GM21447 (cell line): ENCODE results near the gene CCNK.
A peak's percentile ranks its signal among the peaks of the same experiment; 100 is the strongest.

Source experiments
- ATAC-seq: cut with Tn5 transposase; IDR thresholded peaks from one replicate; pipeline ENCODE4 v1.9.1; 2021; ENCODE audit not compliant: unreplicated experiment

CCNK gene

DNA sequence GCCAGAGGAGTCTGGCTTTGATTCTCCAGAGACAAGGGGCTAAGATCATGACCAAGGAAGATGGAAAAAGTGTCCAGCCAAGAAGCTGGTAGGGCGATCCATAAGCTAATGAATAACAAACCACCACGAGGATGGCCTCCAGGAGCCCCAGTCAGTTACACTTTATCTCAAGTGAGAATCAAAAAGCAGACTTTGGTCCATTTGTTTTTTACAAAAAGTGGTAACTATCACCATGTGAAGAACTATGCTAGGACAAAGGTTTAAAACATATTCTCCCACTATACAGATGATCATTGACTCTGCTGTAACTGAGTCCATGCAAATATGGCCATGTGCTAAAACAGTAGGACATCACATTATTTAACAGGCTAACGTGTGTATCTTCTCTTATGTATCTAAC lies 14.5 kb upstream of the CCNK start:
- ATAC-seq, result no peak

GRCh38 chr14:99467336-99468078 lies 13.7 kb upstream of the CCNK start:
- no peak for ATAC-seq

DNA sequence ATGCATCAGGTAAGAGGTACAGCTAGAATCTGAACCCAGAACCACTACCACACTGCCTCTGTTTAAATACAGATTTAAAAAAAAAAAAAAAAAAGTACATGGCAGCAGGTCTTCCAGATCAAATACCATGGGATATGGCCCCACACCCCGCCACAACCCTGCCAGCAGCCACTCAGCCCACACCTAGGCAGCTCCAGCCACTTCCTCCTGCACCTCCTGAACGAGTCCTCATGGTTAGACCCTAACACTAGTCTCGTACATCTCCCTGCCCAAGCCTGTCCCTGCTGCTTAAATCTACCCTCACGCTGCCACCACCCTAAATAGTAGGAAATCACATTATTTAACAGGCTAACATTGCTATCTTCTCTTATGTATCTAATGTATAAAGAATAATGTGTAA lies 13.1 kb upstream of the CCNK start:
- ATAC-seq, result no peak

- no peak for ATAC-seq
Measured at GRCh38 chr14:99468836-99469592, 12.2 kb upstream of the CCNK start.

DNA sequence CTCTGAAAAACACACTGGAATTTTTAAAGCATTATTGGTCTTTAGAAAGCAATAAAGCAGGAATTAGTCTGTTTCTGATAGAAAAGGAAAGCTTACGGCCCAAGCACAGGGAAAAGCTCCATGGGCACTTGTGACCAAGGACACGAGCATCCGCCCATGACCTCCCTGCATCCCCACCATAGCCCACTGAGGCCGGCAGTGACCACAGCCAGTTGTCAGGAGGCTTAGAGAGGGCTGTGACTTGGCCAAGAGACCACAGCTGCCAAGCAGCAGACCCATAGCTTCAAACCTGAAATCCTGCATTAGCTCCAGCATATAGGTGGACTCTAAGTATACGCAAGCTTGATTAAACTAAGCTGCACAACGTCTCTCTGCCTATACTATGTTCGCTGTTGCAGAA lies 9.5 kb upstream of the CCNK start:
- no peak for ATAC-seq

- no peak for ATAC-seq
Measured at GRCh38 chr14:99472937-99473336, 8.3 kb upstream of the CCNK start.

- ATAC-seq, result no peak
Measured at GRCh38 chr14:99473458-99473857, 7.8 kb upstream of the CCNK start.

GRCh38 chr14:99475179-99475578 lies 6.0 kb upstream of the CCNK start:
- no peak for ATAC-seq

GRCh38 chr14:99475660-99476059 lies 5.5 kb upstream of the CCNK start:
- no peak for ATAC-seq

DNA sequence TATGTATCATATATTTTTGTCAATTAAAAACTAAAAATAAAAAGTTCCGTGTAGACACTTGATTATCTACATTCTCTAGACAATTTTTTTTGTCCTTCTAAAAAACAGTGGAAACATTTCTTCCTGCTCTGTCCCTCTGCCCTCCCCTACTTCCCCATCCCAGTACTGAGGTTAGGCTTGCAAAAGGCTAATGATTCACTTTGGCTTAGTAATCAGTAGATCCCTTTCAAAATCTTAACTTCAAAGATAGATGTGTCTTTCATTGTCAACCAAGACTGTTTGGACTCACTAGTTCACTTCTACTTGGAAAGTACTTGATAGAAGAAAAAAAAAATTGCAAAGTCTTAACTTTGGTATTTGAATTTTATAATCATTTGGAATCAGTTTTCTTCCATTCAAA lies 4.3 kb upstream of the CCNK start:
- ATAC-seq, result no peak

DNA sequence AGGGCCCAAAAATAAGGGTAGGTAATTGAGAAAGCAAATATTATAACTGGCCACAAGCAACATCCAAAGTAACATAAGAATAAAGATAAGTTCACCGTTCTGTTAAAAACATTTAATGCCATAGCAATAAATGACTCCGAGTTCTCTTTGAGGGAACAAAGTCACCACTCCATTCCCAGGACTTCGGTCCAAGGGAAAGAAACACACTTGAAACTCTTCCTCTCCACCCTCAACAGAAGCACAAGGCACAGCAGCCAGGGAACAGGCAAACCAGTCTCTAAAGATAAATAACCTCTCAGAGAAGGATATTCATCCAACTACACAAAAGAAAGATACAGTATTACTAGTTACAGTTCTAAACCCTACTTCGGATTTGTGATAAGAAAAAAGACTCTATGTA lies 3.1 kb upstream of the CCNK start:
- no peak for ATAC-seq

GRCh38 chr14:99479160-99479905 lies 1.9 kb upstream of the CCNK start:
- no peak for ATAC-seq

DNA sequence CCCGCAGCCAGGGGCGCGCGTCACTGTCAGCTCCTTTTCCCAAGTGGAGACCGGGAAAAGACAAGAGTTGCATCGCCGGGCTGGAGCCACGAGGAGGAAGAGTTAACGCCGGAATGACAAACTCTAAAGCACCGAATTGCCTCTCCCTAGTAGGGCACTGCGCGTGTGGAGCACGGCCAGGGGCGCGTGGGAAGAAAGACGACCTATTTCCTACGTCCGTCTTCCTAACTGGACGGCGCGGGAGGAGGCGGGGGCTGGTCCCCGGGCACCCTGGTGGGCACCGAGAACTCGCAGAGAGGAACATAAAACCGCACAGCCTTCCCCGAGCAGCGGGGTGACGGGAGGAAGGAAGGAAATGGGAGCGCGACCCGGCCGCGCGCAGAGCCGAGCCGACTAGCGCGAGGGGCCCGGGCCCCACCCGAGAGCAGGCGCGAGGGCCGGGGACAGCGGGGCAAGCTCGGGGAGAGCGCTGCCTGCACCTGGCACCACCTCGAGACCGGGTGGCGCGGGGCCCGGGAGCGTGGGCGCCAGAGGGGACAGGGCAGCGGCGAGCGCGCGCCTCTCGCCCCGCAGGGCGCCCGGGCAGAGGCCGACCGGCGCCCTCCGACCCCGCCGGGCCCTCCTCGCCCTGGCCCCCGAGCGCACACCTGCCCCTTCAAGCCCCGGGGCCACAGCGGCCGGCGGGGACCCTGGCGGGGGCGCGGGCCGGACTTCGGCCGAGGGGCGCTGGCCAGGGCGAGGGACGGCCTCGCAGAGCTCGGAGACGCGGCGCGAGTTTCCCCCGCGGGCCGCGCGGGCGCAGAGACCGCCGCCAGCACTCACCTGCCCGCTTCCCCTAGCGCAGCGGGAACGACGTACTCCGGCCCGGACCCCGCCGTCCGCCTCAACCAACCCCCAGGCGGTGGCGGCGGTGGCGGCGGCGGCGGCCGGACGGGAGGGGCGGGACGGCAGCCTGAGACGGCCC lies 1.0 kb upstream of the CCNK start, which contains the start of gene SETD3:
SETD3 (minus strand) TSS at position 954 of the 964 bp plus-strand sequence. CDS start 15,054 bp downstream, outside the sequence.
- peak; percentile 8 for ATAC-seq

GRCh38 chr14:99481745-99482099 lies 513 bp downstream of the CCNK start:
- no peak for ATAC-seq

GRCh38 chr14:99484106-99484505 lies 2.9 kb downstream of the CCNK start:
- ATAC-seq, result no peak

GRCh38 chr14:99497341-99497740 lies 16.1 kb downstream of the CCNK start:
- ATAC-seq, result no peak

- no peak for ATAC-seq
Measured at GRCh38 chr14:99497894-99498293, 16.7 kb downstream of the CCNK start.

- no peak for ATAC-seq
Measured at GRCh38 chr14:99502989-99503421, 21.8 kb downstream of the CCNK start.

DNA sequence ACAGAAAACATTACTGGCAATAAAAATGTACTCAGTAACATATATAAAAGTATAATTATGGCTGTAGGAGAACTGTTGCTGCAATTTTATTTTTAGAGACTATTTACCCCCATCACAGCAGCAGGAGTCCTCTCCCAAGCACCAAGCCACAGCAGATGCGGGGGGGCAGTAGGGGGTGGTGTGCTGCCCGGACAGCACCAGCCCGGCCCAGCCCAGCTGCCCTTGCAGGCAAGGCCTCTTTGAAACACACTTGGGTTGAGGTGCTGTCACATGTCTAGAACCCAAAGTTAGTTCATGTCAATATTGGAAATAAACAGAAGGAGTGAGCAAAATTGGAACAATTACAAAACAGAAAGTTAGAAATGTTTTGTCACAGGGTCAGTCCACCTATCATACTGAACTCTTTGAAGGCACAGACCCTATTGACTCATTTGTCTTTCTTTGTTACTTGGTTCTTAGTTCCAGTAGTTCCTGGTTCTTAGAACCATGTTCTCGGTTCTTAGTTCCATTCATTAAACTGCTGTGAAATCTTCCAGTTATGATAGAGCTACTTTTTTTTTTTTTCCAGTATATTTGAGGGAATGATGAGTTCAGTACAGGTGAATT lies 22.7 kb downstream of the CCNK start:
- ATAC-seq, result no peak

DNA sequence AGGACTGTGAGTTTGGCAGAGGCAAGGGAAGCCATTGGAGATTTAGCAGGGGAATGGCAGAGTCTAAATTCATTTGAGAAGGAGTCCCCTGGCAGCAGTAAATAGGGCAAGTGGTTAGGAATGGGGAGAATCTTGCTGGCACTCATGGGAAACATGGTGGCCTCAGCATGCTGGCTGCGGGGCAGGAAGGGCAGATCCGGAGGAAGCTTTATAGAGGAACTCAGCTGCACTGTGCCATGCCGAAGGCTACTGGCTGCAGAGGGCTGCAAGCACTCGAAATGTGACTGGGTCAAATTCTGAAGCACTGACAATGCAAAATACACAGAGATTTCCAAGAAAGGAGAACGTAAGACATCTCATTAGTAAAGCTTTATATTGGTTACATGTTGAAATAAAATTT lies 23.9 kb downstream of the CCNK start:
- ATAC-seq, result no peak
